Stimulated activated CD4-positive, alpha-beta T cell treated with anti-CD3 and anti-CD28 coated beads, TNF-alpha, amount 100 ng/mL, for 24 hours (primary cell): ENCODE data around the gene PHAF1.

Experiments
- DNase-seq, 3 experiments: peaks; one replicate each; pipeline ENCODE4 v3.0.0-alpha.2; 2020; ENCODE audit warnings: low read depth in 3 of 3

PHAF1 gene

GRCh38 chr16:67180166-67180565 is 70.4 kb downstream of the PHAF1 start:
- no peak for DNase-seq

DNA sequence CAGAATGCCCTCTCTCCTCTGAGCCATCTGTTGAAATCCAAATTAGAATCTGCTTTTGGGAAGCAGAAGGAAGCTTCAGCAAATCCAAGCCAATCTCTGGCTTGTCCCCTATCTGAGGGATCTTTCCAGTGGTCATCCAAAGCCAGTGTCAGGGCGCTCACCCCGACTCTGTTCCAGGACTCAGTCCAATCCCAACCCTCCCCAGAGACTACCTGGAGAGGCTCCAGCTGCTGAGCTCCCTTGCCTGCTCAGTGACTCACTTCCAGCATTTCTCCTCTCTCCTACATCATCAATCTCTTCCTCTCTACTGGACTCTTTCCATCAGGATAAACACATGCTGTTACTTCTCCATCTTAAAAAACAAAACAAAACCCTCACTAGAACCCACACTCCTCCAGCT is 71.6 kb downstream of the PHAF1 start:
- DNase-seq = no peak

DNA sequence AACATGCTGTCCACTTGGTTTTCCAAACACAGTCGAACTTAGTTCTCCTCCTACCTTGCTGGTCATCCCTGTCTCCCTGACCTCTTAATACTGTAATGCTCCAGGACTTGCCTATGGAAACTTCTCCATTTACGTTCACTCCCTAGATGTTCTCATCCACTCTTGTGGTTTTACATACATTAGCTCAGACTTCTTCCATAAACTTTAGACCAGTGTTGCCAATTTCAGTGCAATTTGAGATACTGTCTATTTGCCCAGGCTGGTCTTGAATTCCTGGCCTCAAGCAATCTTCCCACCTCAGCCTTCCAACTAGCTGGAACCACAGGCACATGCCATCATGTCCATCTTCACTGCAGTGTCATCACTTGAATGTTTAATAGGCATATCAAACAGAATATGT is 72.5 kb downstream of the PHAF1 start:
- no peak for DNase-seq

- DNase-seq = no peak
Observed at GRCh38 chr16:67183284-67183626, 73.5 kb downstream of the PHAF1 start.

DNA sequence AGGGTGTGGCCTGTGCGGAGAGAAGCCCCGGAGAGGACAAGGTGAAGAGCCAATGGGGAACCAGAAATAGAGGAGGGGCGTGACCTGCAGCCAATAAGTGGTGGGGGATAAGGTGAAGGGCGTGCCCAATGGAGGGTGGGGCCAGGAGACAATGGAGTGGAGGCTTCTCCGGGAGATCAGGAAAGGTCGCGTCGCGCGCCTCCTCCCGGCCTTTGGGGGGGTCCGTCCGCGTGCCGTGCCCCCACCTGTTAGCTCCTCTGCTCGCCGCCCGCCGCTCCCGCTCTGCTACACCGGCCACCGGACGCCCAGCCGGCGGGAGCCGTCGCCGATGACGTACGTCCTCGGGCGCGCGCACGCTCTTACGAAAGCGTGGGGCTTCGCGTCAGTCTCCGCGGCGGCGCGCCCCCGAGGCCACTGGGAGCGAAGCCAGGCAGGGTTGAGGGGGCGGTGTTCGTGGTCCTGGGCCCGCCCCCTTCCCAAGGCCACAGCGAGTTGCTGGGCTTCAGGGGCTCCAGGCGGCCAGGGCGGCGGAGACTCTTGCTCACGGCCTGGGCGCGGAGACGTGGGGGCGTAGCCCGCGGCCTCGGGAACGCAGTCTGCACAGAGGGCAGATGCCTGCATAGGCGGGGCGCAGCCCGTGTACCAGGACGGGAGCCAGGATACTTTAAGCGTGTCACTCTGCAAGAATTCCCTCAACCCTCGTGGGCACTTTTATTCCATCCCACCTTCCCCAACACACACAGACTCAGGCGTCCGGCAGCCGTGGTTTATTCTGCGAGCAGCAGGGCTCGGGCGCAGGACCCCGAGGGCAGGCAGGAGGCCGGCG is 74.1 kb downstream of the PHAF1 start, which contains the start of gene MATCAP1:
TSS of gene MATCAP1 (minus strand) at position 337 of the 826 bp plus-strand sequence. CDS start 3,353 bp downstream, outside the sequence.
- DNase-seq = peak; percentile 82 to 93 (median 90)

GRCh38 chr16:67184453-67184994 is 74.8 kb downstream of the PHAF1 start:
- DNase-seq = peak in 1 of 3 experiments; percentile 42

GRCh38 chr16:67184995-67185650 is 75.4 kb downstream of the PHAF1 start:
- peak; percentile 56 to 82 (median 74) for DNase-seq

GRCh38 chr16:67185651-67186134 is 76.0 kb downstream of the PHAF1 start:
- DNase-seq = no peak

GRCh38 chr16:67186550-67186950 is 76.8 kb downstream of the PHAF1 start:
- DNase-seq = no peak

DNA sequence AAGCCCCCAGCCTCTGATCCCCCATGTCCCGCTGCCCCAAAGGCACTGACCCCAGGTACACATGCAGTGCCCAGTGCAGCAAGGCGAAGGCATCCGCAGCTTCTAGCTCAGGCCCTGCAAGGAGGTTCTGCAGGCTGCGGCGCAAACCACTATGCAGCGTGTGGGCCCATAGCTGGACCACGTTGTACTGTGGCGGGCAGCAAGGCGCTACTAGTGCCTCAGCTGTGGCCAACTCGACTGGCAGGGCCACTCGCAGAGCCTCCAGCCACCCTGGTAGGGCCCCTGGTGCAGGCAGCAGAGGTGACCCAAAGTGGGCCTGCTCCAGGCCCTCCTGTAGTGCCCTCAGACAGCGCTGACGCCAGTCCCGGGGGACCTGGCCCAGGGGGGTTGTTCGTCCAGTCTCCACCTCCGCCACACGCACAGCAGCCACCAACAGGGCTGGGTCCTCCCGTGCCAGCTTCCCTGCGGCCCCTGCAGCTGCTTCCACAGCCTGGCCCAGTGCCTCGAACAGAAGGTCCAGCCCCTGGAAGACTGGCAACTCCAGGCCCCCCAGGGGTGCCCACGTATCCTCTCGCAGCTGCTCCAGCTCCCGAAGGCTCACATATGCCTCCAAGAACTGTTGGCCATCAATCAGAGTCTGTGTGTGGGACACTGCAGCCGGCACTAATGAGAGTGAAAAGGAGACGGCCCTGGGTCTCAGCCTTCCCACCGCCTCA is 77.6 kb downstream of the PHAF1 start:
- DNase-seq = no peak

- DNase-seq = no peak
Observed at GRCh38 chr16:67188323-67188722, 78.6 kb downstream of the PHAF1 start.

- DNase-seq = no peak
Observed at GRCh38 chr16:67188798-67189197, 79.1 kb downstream of the PHAF1 start.

GRCh38 chr16:67190041-67190440 is 80.3 kb downstream of the PHAF1 start, which contains the start of gene EXOC3L1:
Gene EXOC3L1 (minus strand): TSS chr16:67190136. CDS start chr16:67189676, 460 bp downstream.
- DNase-seq = no peak

- no peak for DNase-seq
Observed at GRCh38 chr16:67190448-67191399, 81.0 kb downstream of the PHAF1 start.

GRCh38 chr16:67191411-67191994 is 81.8 kb downstream of the PHAF1 start:
- DNase-seq = no peak

- peak; percentile 72 to 89 (median 79) for DNase-seq
Observed at GRCh38 chr16:67191995-67192681, 82.4 kb downstream of the PHAF1 start, which contains the start of gene E2F4. Gene E2F4 (plus strand): TSS chr16:67192155. CDS start chr16:67192228, 73 bp downstream.

DNA sequence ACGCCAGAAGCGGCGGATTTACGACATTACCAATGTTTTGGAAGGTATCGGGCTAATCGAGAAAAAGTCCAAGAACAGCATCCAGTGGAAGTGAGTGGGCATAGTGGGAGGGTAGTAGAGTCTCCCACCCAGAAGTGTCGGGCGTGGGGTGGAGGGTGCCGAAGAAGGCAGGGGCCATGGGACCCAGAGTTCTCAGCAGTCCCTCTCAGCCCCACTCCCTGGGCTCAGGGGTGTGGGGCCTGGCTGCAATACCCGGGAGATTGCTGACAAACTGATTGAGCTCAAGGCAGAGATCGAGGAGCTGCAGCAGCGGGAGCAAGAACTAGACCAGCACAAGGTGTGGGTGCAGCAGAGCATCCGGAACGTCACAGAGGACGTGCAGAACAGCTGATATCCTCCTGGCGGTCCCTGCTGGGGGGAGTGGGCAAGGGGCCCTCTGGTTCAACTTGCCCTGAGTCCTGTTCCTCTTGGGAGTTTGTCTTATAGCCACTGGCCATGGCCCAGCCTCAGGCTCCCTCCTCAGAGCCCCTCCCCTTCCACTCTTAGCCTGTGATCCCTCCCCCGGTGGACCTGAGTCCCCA is 83.1 kb downstream of the PHAF1 start:
- no peak for DNase-seq

DNA sequence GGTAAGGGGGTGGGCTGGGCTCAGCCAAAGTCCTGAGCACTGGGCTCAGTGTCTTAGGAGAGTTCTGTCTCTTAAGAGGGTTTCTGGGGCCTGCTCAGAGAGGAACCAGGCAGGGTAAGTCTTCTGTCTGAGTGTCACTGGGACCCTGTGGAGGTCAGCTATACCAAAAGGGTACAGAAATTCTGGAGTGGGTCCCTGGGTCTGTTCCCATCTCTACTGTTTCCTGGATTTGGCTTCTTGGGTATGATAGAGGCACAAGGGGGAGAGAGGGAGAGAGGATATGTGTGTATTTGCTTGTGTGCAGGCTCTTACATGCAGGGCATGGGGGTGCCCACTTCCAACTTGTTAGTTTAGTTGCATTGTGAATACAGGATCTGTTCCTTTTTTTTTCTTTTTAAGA is 83.8 kb downstream of the PHAF1 start:
- DNase-seq = no peak

- no peak for DNase-seq
Observed at GRCh38 chr16:67194260-67194659, 84.5 kb downstream of the PHAF1 start.
